H1 (cell line): ENCODE data around the gene YBX1. TPM values are rescaled to one million over a fixed set of nuclear protein-coding genes. Genes with fewer than 3 reads are reported as not detected.

ENCODE experiments used
- CTCF ChIA-PET: fragments of 300-600 bp; sonication (Branson Sonifier 250); formaldehyde crosslinking; loops from one replicate; lab custom pipeline; 2021; ENCODE audit not compliant: partially characterized antibody; lab: Charles Lee
- POLR2A ChIA-PET: fragments of 300-600 bp; sonication (Branson Sonifier 250); formaldehyde crosslinking; loops from one replicate; lab custom pipeline; 2021; ENCODE audit warnings: inconsistent platforms; ENCODE audit not compliant: partially characterized antibody; lab: Charles Lee
- DNase-seq, 2 experiments: peaks; one replicate each; pipeline versions ENCODE4 v3.0.0 to v3.0.0-alpha.2; 2010 to 2022; ENCODE audit warnings: low spot score in 2 of 2, low read depth in 1 of 2, mixed read lengths in 1 of 2
- FAIRE-seq: peaks from 2 replicates; lab custom pipeline; 2011; peaks lifted over from hg19 to GRCh38; lab: Jason Lieb, UNC
- H2AFZ ChIP-seq: 2 replicates; pipeline ENCODE4 v1.8.1; 2012; ENCODE audit warnings: low read length, inconsistent platforms
- H2AK5ac ChIP-seq: 2 replicates; pipeline ENCODE4 v1.6.1; 2013; ENCODE audit warnings: low read depth, low read length
- H2BK120ac ChIP-seq: replicated peaks from 2 replicates; pipeline ENCODE3; 2013; ENCODE audit warnings: low read depth, low read length, inconsistent platforms
- H2BK12ac ChIP-seq: 2 replicates; pipeline ENCODE4 v1.6.1; 2013; ENCODE audit warnings: low read depth, low read length
- H2BK15ac ChIP-seq: 2 replicates; pipeline ENCODE4 v1.6.1; 2013; ENCODE audit warnings: low read length
- H2BK20ac ChIP-seq: 2 replicates; pipeline ENCODE4 v1.6.1; 2013; ENCODE audit warnings: low read length
- H2BK5ac ChIP-seq: 2 replicates; pipeline ENCODE4 v1.6.1; 2013; ENCODE audit warnings: low read depth, low read length
- H3K14ac ChIP-seq: 2 replicates; pipeline ENCODE4 v1.6.1; 2013; ENCODE audit warnings: inconsistent platforms; ENCODE audit not compliant: insufficient read length
- H3K18ac ChIP-seq: 2 replicates; pipeline ENCODE4 v1.6.1; 2013; ENCODE audit warnings: low read length; ENCODE audit errors: extremely low read depth
- H3K23ac ChIP-seq: 2 replicates; pipeline ENCODE4 v1.6.1; 2013; ENCODE audit warnings: inconsistent platforms; ENCODE audit not compliant: insufficient read length
- H3K23me2 ChIP-seq: 2 replicates; pipeline ENCODE4 v1.6.1; 2013; ENCODE audit warnings: low read depth, low read length
- H3K27ac ChIP-seq: 2 replicates; pipeline ENCODE4 v1.6.1; 2011; ENCODE audit warnings: low read depth, low read length, inconsistent platforms
- H3K27me3 ChIP-seq, 4 experiments: replicated peaks in 1 of 4; 1 replicate in 1 of 4; 2 replicates in 3 of 4; pipeline versions ENCODE4 v1.6.1 to v1.8.1; 2011 to 2013; ENCODE audit warnings: low read length in 3 of 4, mild to moderate bottlenecking in 3 of 4, inconsistent platforms in 2 of 4, mixed read lengths in 2 of 4, moderate library complexity in 1 of 4; ENCODE audit not compliant: control insufficient read depth in 3 of 4, insufficient read depth in 3 of 4; ENCODE audit errors: extremely low read depth in 1 of 4
- H3K36me3 ChIP-seq, 4 experiments: 2 replicates each; pipeline versions ENCODE4 v1.6.1 to v1.8.1; 2011 to 2013; ENCODE audit warnings: mild to moderate bottlenecking in 4 of 4, low read length in 3 of 4, moderate library complexity in 2 of 4, control low read depth in 1 of 4, inconsistent platforms in 1 of 4; ENCODE audit not compliant: insufficient read depth in 4 of 4, control insufficient read depth in 2 of 4
- H3K4ac ChIP-seq: replicated peaks from 2 replicates; pipeline ENCODE3; 2013; ENCODE audit warnings: low read length, low read depth, mixed read lengths, inconsistent platforms; ENCODE audit not compliant: insufficient read length
- H3K4me1 ChIP-seq, 4 experiments: replicated peaks in 1 of 4; 1 replicate in 1 of 4; 2 replicates in 3 of 4; pipeline versions ENCODE4 v1.6.1 to v1.8.1; 2011 to 2013; ENCODE audit warnings: low read length in 3 of 4, inconsistent platforms in 2 of 4, mixed read lengths in 1 of 4; ENCODE audit not compliant: insufficient read depth in 4 of 4, control insufficient read depth in 3 of 4
- H3K4me2 ChIP-seq, 2 experiments: 2 replicates each; pipeline versions ENCODE4 v1.6.1 to v1.8.1; 2011 to 2013; ENCODE audit warnings: low read depth in 2 of 2, low read length in 2 of 2, control low read depth in 1 of 2, inconsistent platforms in 1 of 2, mild to moderate bottlenecking in 1 of 2; ENCODE audit not compliant: insufficient read depth in 1 of 2
- H3K4me3 ChIP-seq, 4 experiments: fragments of 200-600, 300-600 bp in 1 of 4; sonication (generic), shearing (Covaris generic), sonication (Bioruptor Twin) in 1 of 4; 2 replicates each; pipeline versions ENCODE4 v1.5.1 to v1.8.1; 2011 to 2016; ENCODE audit warnings: low read length in 4 of 4, low read depth in 3 of 4, control low read depth in 2 of 4, inconsistent platforms in 2 of 4, mild to moderate bottlenecking in 2 of 4, mixed read lengths in 1 of 4, moderate library complexity in 1 of 4; ENCODE audit not compliant: insufficient read depth in 2 of 4; ENCODE audit errors: extremely low read depth in 1 of 4
- H3K56ac ChIP-seq: replicated peaks from 2 replicates; pipeline ENCODE3; 2013; ENCODE audit warnings: low read depth, mild to moderate bottlenecking, mixed read lengths, low read length, inconsistent platforms; ENCODE audit not compliant: insufficient read length
- H3K79me1 ChIP-seq: 2 replicates; pipeline ENCODE4 v1.6.1; 2013; ENCODE audit warnings: low read depth, low read length, control low read depth
- H3K79me2 ChIP-seq, 2 experiments: 2 replicates each; pipeline versions ENCODE4 v1.6.1 to v1.8.1; 2012 to 2013; ENCODE audit warnings: low read length in 2 of 2, mild to moderate bottlenecking in 2 of 2, inconsistent platforms in 1 of 2; ENCODE audit not compliant: insufficient read depth in 2 of 2, control insufficient read depth in 1 of 2
- H3K9ac ChIP-seq, 4 experiments: replicated peaks in 1 of 4; 1 replicate in 1 of 4; 2 replicates in 3 of 4; pipeline versions ENCODE4 v1.6.1 to v1.8.1; 2011 to 2013; ENCODE audit warnings: low read depth in 3 of 4, low read length in 3 of 4, control low read depth in 2 of 4, mild to moderate bottlenecking in 2 of 4, moderate library complexity in 2 of 4, inconsistent platforms in 1 of 4; ENCODE audit errors: extremely low read depth in 1 of 4
- H3K9me3 ChIP-seq, 2 experiments: 2 replicates each; pipeline versions ENCODE4 v1.6.1 to v1.8.1; 2012 to 2013; ENCODE audit warnings: mild to moderate bottlenecking in 2 of 2, moderate library complexity in 2 of 2, control low read depth in 1 of 2, inconsistent platforms in 1 of 2, low read depth in 1 of 2, low read length in 1 of 2, mixed read lengths in 1 of 2; ENCODE audit not compliant: insufficient read depth in 2 of 2
- H4K20me1 ChIP-seq, 2 experiments: replicated peaks in 1 of 2; 2 replicates each; pipeline versions ENCODE3 to v1.8.1; 2011 to 2013; ENCODE audit warnings: inconsistent platforms in 2 of 2, low read length in 2 of 2, mild to moderate bottlenecking in 1 of 2; ENCODE audit not compliant: insufficient read depth in 2 of 2, control insufficient read depth in 1 of 2
- H4K5ac ChIP-seq: 2 replicates; pipeline ENCODE4 v1.6.1; 2013; ENCODE audit warnings: low read length, low read depth, mixed read lengths, inconsistent platforms; ENCODE audit not compliant: insufficient read length
- H4K8ac ChIP-seq: 2 replicates; pipeline ENCODE4 v1.8.0; 2013; ENCODE audit warnings: mild to moderate bottlenecking, moderate library complexity, low read length, inconsistent platforms; ENCODE audit not compliant: insufficient read depth; ENCODE audit errors: extremely low read depth
- H4K91ac ChIP-seq: replicated peaks from 2 replicates; pipeline ENCODE3; 2013; ENCODE audit warnings: low read length, mixed read lengths, inconsistent platforms; ENCODE audit not compliant: insufficient read length
- BRCA1 ChIP-seq: IDR thresholded peaks from 2 replicates; pipeline ENCODE4 v1.6.1; 2012; ENCODE audit warnings: low read depth, low read length, improper control_type of control experiment
- CTBP2 ChIP-seq: IDR thresholded peaks from 2 replicates; pipeline ENCODE4 v1.7.0; 2011; ENCODE audit warnings: borderline replicate concordance, mild to moderate bottlenecking, moderate library complexity, mixed read lengths, low read length; ENCODE audit not compliant: insufficient read depth, insufficient read length
- KDM5A ChIP-seq: fragments of 200-600 bp; IDR thresholded peaks from 2 replicates; pipeline ENCODE4 v1.7.1; 2012; ENCODE audit warnings: mild to moderate bottlenecking, low read length, inconsistent platforms, mixed read lengths
- PHF8 ChIP-seq: fragments of 200-600 bp; sonication (generic); conservative IDR thresholded peaks from 2 replicates; pipeline ENCODE4 v1.7.1; 2012; ENCODE audit warnings: low read depth, mild to moderate bottlenecking, inconsistent platforms, low read length, moderate library complexity
- SRF ChIP-seq: IDR thresholded peaks from 2 replicates; pipeline ENCODE4 v1.6.1; 2011; ENCODE audit warnings: mild to moderate bottlenecking, low read depth, low read length, moderate library complexity
- TAF7 ChIP-seq: optimal IDR thresholded peaks from 2 replicates; pipeline ENCODE3; 2011; ENCODE audit warnings: low read depth, mild to moderate bottlenecking, inconsistent platforms, low read length, moderate library complexity, borderline replicate concordance
- USF2 ChIP-seq: IDR thresholded peaks from 2 replicates; pipeline ENCODE4 v1.6.1; 2011; ENCODE audit warnings: low read length, improper control_type of control experiment
- ZNF274 ChIP-seq: IDR thresholded peaks from 2 replicates; pipeline ENCODE4 v1.7.0; 2012; ENCODE audit warnings: low read length, borderline replicate concordance; ENCODE audit errors: extremely low read depth
- WGBS, 2 experiments: shearing (Covaris generic) in 1 of 2; methylation state at CpG; one replicate each; pipeline versions ENCODE4 v1.1.6 to v1.1.7; 2013 to 2015; ENCODE audit warnings: low lambda C conversion rate in 2 of 2, mixed read lengths in 2 of 2, inconsistent platforms in 1 of 2, low coverage in 1 of 2, missing lambda C conversion rate in 1 of 2; ENCODE audit not compliant: insufficient replicate concordance in 2 of 2, insufficient coverage in 1 of 2, insufficient read length in 1 of 2; ENCODE audit errors: extremely low coverage in 1 of 2, missing lambda C conversion rate in 1 of 2; 5-methylcytosine and 5-hydroxymethylcytosine counted together
- polyA plus RNA-seq, 7 experiments: library from polyadenylated mRNA; depleted of rRNA in 3 of 7; stranded (reverse) in 5 of 7; unstranded in 2 of 7; fragments of >200 nt in 5 of 7; fragments of 200-250 nt in 2 of 7; gene quantifications; 1 replicate in 5 of 7; 2 replicates in 1 of 7; 4 replicates in 1 of 7; pipeline versions ENCODE4 v1.2.1 to v1.2.3, GENCODE V29; 2011 to 2013; ENCODE audit warnings: missing spikeins in 2 of 7, mixed read lengths in 2 of 7
- total RNA-seq: library from RNA; stranded (reverse); fragmentation: NEBNext Ultra II Directional; extraction: Animal tissue kit (Norgen Biotek cat#: 25700); gene quantifications from 2 replicates; pipeline ENCODE4 v1.2.1, GENCODE V29; 2021

The YBX1 gene
- total and polyA plus RNA-seq, 2 of the 8 experiments (the other 6 are each of a cell fraction or from before 2014, with no cell fraction given), result 438 to 1,219 TPM

- no peak overlapping the region for H3K56ac ChIP-seq
- no peak overlapping the region for H2AFZ ChIP-seq
- 96% methylated on average over 3 of the region's 3 CpGs; no CpG with 5 or more reads in 1 of the 2 experiments for WGBS, 2 experiments
- H4K8ac ChIP-seq, result no peak overlapping the region
- H3K79me1 ChIP-seq, result no peaks in the 10 kb centered on the region
- no peak for FAIRE-seq
- no peak overlapping the region for H3K4ac ChIP-seq
- no peaks in the 10 kb centered on the region for H3K23me2 ChIP-seq
- no peak overlapping the region for H3K4me2 ChIP-seq
- H4K5ac ChIP-seq, result no peak overlapping the region
- H2BK15ac ChIP-seq, result no peak overlapping the region
- no peak overlapping the region for H2BK20ac ChIP-seq
- no peak overlapping the region for H3K18ac ChIP-seq
- DNase-seq, result no peak
- no peak overlapping the region for H3K23ac ChIP-seq
- ChIA-PET POLR2A (no interaction called here), CTCF (interaction anchor here (0.7 kb wide), 1 partner anchor 1830 kb away, joined by 3 read pairs; no protein-coding TSS in a partner anchor)
- no peak overlapping the region for H2BK120ac ChIP-seq
- no peak overlapping the region for H2BK5ac ChIP-seq
- H3K4me1 ChIP-seq, result no peaks in the 10 kb centered on the region
- no peak overlapping the region for H3K27ac ChIP-seq
- H3K4me3 ChIP-seq, result no peak overlapping the region
- no peaks in the 10 kb centered on the region for H3K27me3 ChIP-seq
- no peaks in the 10 kb centered on the region for H3K9me3 ChIP-seq
- no peak overlapping the region for H3K9ac ChIP-seq
- H4K91ac ChIP-seq, result no peak overlapping the region
- no peak for TF ChIP-seq TAF7
- TF ChIP-seq SRF, result no peak
- no peak for TF ChIP-seq PHF8
- TF ChIP-seq KDM5A, result no peak
- no peak for TF ChIP-seq BRCA1
- no peak for TF ChIP-seq CTBP2
- no peak for TF ChIP-seq USF2
- no peak for TF ChIP-seq ZNF274
- no peak overlapping the region for H3K14ac ChIP-seq
- H3K36me3 ChIP-seq, result no peaks in the 10 kb centered on the region
- H2AK5ac ChIP-seq, result no peak overlapping the region
- H2BK12ac ChIP-seq, result no peak overlapping the region
- no peaks in the 10 kb centered on the region for H3K79me2 ChIP-seq
- H4K20me1 ChIP-seq, result no peaks in the 10 kb centered on the region
Observed at GRCh38 chr1:42721926-42722325, 39.7 kb downstream of the YBX1 start.
